Choroid plexus epithelial cell (primary cell): ENCODE results near the gene GPR157.

ENCODE experiments used
- DNase-seq: peaks from one replicate; pipeline ENCODE4 v3.0.0-alpha.2; 2010; ENCODE audit warnings: low read depth
- H3K4me3 ChIP-seq: 2 replicates; pipeline ENCODE4 v1.5.1; 2011; ENCODE audit warnings: low read depth, mild to moderate bottlenecking, control low read depth, low read length, moderate library complexity
- CTCF ChIP-seq: conservative IDR thresholded peaks from 2 replicates; pipeline ENCODE4 v1.5.1; 2011; ENCODE audit warnings: low read depth, mild to moderate bottlenecking, control low read depth, inconsistent platforms, low read length, moderate library complexity

Gene GPR157

GRCh38 chr1:9081473-9081872, 47.4 kb downstream of the GPR157 start:
- DNase-seq, result no peak
- H3K4me3 ChIP-seq, result no peak overlapping the region
- no peak for TF ChIP-seq CTCF

GRCh38 chr1:9080705-9081291, 48.1 kb downstream of the GPR157 start:
- DNase-seq, result peak; percentile 67
- no peak overlapping the region for H3K4me3 ChIP-seq
- no peak for TF ChIP-seq CTCF

- DNase-seq, result no peak
- H3K4me3 ChIP-seq, result no peak overlapping the region
- TF ChIP-seq CTCF, result no peak
Measured at GRCh38 chr1:9079988-9080704, 48.8 kb downstream of the GPR157 start.

GRCh38 chr1:9078752-9079500, 50.0 kb downstream of the GPR157 start:
- no peak for DNase-seq
- TF ChIP-seq CTCF, result no peak

GRCh38 chr1:9078015-9078751, 50.7 kb downstream of the GPR157 start:
- no peak for TF ChIP-seq CTCF
- no peak overlapping the region for H3K4me3 ChIP-seq
- peak; percentile 45 for DNase-seq

More at GRCh38 chr1:9078752-9079500, 50.0 kb downstream of the GPR157 start:
- no peak overlapping the region for H3K4me3 ChIP-seq

GRCh38 chr1:9075022-9075421, 53.9 kb downstream of the GPR157 start:
- H3K4me3 ChIP-seq, result no peak overlapping the region
- no peak for TF ChIP-seq CTCF
- DNase-seq, result no peak
